ENCODE data around the gene FNDC3B. TPM values are rescaled to one million over a fixed set of nuclear protein-coding genes. Genes with fewer than 3 reads are reported as not detected.

Gene FNDC3B
- total RNA-seq, 1 donor from 2014 or later: 160 TPM

DNA sequence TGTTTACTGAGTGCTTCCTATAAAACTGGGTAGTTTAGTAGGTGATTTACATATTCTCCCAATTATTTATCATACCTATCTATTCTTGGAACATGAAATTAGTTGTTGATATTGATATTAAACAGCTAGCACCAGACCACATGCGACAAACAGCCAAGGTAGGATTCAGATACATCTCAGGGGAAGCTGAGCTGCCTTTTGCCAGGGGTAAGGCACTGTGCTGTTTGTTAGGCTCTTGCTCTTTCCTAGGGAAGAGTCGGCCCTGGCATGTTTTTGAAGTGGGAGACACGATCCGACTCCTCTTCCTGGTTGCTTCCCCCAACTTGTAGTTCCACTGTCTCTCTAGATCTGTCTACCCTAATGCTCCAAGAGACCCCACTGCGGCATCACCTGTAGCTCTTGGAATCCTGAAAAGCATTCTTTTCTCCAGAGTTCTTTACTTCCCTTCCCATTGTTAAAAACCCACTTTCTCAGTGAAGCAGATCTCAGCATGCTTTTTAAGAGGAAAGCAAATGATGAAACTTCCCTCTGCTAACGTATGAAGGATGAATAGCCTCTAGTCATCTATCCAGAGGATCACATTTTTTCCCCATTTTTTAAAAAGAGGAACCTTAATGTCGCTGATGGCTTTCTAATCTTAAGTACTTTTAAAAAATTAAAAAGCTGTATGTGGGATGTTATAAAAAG, 270.5 kb downstream of the FNDC3B start:
- intact Hi-C loops (cut with DNase I): no loop called here
- Histone ChIP-seq H3K27ac (no peak overlapping the region), H3K4me3 (no peak overlapping the region), H3K9me3 (no peaks in the 10 kb centered on the region), H3K36me3 (peaks cover 63% of the 10 kb centered on the region), H3K4me1 (peaks cover 12% of the 10 kb centered on the region), H3K27me3 (no peaks in the 10 kb centered on the region)
- ATAC-seq (no peak), DNase-seq (no peak)
- TF ChIP-seq, protein P1, sequence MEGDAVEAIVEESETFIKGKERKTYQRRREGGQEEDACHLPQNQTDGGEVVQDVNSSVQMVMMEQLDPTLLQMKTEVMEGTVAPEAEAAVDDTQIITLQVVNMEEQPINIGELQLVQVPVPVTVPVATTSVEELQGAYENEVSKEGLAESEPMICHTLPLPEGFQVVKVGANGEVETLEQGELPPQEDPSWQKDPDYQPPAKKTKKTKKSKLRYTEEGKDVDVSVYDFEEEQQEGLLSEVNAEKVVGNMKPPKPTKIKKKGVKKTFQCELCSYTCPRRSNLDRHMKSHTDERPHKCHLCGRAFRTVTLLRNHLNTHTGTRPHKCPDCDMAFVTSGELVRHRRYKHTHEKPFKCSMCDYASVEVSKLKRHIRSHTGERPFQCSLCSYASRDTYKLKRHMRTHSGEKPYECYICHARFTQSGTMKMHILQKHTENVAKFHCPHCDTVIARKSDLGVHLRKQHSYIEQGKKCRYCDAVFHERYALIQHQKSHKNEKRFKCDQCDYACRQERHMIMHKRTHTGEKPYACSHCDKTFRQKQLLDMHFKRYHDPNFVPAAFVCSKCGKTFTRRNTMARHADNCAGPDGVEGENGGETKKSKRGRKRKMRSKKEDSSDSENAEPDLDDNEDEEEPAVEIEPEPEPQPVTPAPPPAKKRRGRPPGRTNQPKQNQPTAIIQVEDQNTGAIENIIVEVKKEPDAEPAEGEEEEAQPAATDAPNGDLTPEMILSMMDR (IDR thresholded peaks at IDR 0.05): no peak

DNA sequence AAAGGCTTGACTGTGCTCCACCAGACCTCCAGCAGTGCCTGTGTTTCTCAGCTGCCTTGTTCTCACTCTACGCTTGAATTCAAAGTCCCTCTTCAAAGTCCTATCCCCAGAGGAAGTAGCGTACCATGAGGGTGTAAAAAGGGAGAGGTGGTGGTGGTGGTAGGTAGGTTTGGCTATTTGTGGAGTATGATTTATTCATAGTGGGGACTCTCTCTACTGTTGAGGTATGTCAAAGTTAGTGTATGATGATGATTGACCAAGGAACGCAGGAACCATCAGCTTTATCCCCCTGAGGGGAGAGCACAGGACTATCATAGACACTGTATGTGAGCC, 271.0 kb downstream of the FNDC3B start:
- no peak for ATAC-seq
- Histone ChIP-seq H3K27ac (no peak overlapping the region), H3K9me3 (no peaks in the 10 kb centered on the region), H3K4me3 (no peak overlapping the region), H3K36me3 (peaks cover 63% of the 10 kb centered on the region), H3K27me3 (no peaks in the 10 kb centered on the region), H3K4me1 (peaks cover 17% of the 10 kb centered on the region)
- intact Hi-C loops (cut with DNase I): no loop called here
- TF ChIP-seq, protein P1 (IDR thresholded peaks at IDR 0.05): no peak
- DNase-seq: no peak

DNA sequence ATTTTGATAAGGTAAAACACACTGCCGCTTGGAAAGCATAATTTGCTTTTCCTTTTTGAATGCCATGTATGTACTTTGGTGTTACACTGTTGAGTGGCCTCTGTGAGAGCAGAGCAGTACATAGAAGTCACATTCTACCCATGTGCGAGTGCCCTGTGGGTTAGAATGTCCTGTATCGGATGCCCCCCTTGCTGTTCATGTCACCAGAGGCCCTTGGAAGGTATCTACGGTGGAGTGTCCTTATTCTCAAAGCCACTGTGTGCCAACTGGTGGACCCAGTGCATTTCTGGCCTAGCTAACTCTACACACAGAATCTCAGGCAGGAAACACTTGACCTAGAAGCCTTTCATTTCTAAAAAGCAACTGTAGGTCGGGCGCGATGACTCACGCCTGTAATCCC, 271.8 kb downstream of the FNDC3B start:
- intact Hi-C loops (cut with DNase I): no loop called here
- no peak for ATAC-seq
- no peak overlapping the region for H3K27ac ChIP-seq
- no peaks in the 10 kb centered on the region for H3K9me3 ChIP-seq
- no peak for DNase-seq
- H3K4me1 ChIP-seq: peaks cover 22% of the 10 kb centered on the region
- H3K27me3 ChIP-seq: no peaks in the 10 kb centered on the region
- TF ChIP-seq, protein P1 (IDR thresholded peaks at IDR 0.05): no peak
- no peak overlapping the region for H3K4me3 ChIP-seq
- peaks cover 63% of the 10 kb centered on the region for H3K36me3 ChIP-seq

DNA sequence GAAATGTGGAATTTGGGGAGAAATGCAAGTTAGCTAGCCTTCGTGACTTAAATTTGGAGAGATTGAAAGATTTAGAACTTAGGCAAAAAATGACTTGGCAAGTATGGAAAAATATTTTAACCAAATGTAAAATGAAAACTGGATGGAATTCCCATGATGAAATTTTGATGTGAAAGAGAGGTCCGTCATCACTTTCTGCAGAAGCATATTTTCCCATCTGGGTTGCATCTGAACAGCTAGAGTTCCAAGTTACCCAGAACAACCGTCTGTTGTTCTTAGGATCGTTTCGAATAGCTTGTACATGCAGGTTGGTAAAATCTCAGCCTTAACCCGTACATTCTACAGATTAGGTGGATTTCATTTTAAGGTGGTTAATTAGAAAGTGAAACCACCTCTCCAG, 272.6 kb downstream of the FNDC3B start:
- Histone ChIP-seq H3K4me3 (no peak overlapping the region), H3K4me1 (peaks cover 30% of the 10 kb centered on the region), H3K36me3 (peaks cover 66% of the 10 kb centered on the region), H3K27ac (peak overlapping the region; percentile 65), H3K27me3 (no peaks in the 10 kb centered on the region), H3K9me3 (no peaks in the 10 kb centered on the region)
- intact Hi-C loops (cut with DNase I): no loop called here
- DNase-seq: no peak
- TF ChIP-seq, protein P1 (IDR thresholded peaks at IDR 0.05): no peak
- ATAC-seq: no peak

DNA sequence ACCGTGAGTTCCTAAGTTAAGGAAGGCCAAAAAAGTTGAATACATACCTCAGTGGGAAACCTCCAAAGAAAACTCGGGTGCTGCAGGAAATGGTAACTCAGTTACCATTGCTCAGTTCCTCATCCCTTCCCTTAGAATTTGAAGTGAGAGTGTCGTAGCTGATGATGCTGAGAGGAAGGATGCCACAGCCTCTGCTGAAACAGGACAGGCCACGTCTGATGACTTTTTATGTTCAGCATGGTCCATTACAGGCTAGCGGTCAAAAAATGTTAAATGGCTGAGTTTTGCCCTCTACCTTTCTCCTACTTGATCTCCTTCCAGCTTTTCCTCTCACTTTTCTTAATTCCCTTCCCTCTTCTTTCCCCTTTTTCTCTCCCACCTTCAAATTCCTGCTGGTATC, 273.3 kb downstream of the FNDC3B start:
- intact Hi-C loops (cut with DNase I): no loop called here
- H3K9me3 ChIP-seq: no peaks in the 10 kb centered on the region
- no peaks in the 10 kb centered on the region for H3K27me3 ChIP-seq
- no peak for DNase-seq
- H3K4me1 ChIP-seq: peaks cover 36% of the 10 kb centered on the region
- peak overlapping the region; percentile 65 for H3K27ac ChIP-seq
- TF ChIP-seq, protein P1 (IDR thresholded peaks at IDR 0.05): no peak
- no peak overlapping the region for H3K4me3 ChIP-seq
- ATAC-seq: no peak
- H3K36me3 ChIP-seq: peaks cover 64% of the 10 kb centered on the region

DNA sequence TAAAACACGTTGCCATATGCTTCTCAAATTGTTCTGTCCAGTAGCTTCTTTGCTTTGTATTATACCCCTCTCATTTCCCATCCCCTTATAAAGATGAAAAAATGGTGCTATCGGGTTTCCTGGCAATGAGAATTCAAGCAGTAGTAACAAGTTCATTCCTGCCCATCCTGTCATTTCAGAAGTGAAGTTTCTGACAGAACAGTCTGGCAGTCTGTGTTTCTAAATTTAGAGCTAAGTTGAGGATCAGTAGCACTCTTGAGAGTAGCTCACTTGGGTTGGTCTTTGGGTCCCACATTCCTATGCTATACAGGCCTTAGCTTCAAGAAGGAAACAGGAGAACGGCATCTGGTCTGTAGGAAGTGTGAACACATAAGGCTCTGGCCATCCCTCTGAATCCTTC, 274.3 kb downstream of the FNDC3B start:
- H3K27ac ChIP-seq: no peak overlapping the region
- intact Hi-C loops (cut with DNase I): no loop called here
- no peak overlapping the region for H3K4me3 ChIP-seq
- no peaks in the 10 kb centered on the region for H3K27me3 ChIP-seq
- H3K9me3 ChIP-seq: no peaks in the 10 kb centered on the region
- no peak for ATAC-seq
- peaks cover 58% of the 10 kb centered on the region for H3K36me3 ChIP-seq
- no peak for DNase-seq
- peaks cover 46% of the 10 kb centered on the region for H3K4me1 ChIP-seq
- TF ChIP-seq, protein P1 (IDR thresholded peaks at IDR 0.05): no peak

Measured in upper lobe of right lung (tissue), 1 donor.